DOHH2 (cell line): ENCODE results near the gene FGFR1OP2.

ENCODE experiments used
- CTCF ChIP-seq: fragments of 200-600 bp; sonication (generic); IDR thresholded peaks from one replicate; pipeline ENCODE4 v1.5.1; 2014; ENCODE audit warnings: antibody characterized with exemption, mild to moderate bottlenecking, low read depth, low read length; ENCODE audit not compliant: poor library complexity, severe bottlenecking
- EZH2phosphoT487 ChIP-seq: fragments of 200-600 bp; sonication (generic); IDR thresholded peaks from 2 replicates; pipeline ENCODE4 v1.6.1; 2017; ENCODE audit warnings: borderline replicate concordance, mild to moderate bottlenecking, antibody characterized with exemption, low read length, moderate library complexity, mixed read lengths

- TF ChIP-seq CTCF (no peak), EZH2phosphoT487 (no peak)
Measured at GRCh38 chr12:26938701-26939062, 412 bp downstream of the FGFR1OP2 start.
